OCI-M2 (cell line): Measurements from ENCODE around the gene MEI4.
"Not testable (repeated sequence)": the region's sequence is repeated elsewhere in the genome, so short reads cannot be mapped to it uniquely, and the experiment has no call there.

Source experiments
- DNase-seq: peaks from one replicate; lab custom pipeline; 2025; ENCODE audit not compliant: unreplicated experiment; lab: John Stamatoyannopoulos, UW

MEI4 gene

GRCh38 chr6:77814119-77814518 is 161.3 kb downstream of the MEI4 start:
- no peak for DNase-seq

- DNase-seq: no peak
Observed at GRCh38 chr6:77815531-77815930, 162.7 kb downstream of the MEI4 start.

GRCh38 chr6:77816766-77817270 is 164.0 kb downstream of the MEI4 start:
- no peak for DNase-seq

- no peak for DNase-seq
Observed at GRCh38 chr6:77822265-77822664, 169.4 kb downstream of the MEI4 start.

- DNase-seq: no peak
Observed at GRCh38 chr6:77825204-77825603, 172.4 kb downstream of the MEI4 start.

- DNase-seq: no peak
Observed at GRCh38 chr6:77829736-77830135, 176.9 kb downstream of the MEI4 start.

GRCh38 chr6:77833749-77834148 is 180.9 kb downstream of the MEI4 start:
- not testable (repeated sequence) for DNase-seq

GRCh38 chr6:77834591-77834996 is 181.8 kb downstream of the MEI4 start:
- no peak for DNase-seq

- DNase-seq: no peak
Observed at GRCh38 chr6:77837034-77837784, 184.4 kb downstream of the MEI4 start.

- DNase-seq: no peak
Observed at GRCh38 chr6:77839292-77839691, 186.5 kb downstream of the MEI4 start.

GRCh38 chr6:77844822-77845221 is 192.0 kb downstream of the MEI4 start:
- DNase-seq: no peak

- DNase-seq: no peak
Observed at GRCh38 chr6:77853401-77853800, 200.6 kb downstream of the MEI4 start.

- DNase-seq: no peak
Observed at GRCh38 chr6:77856391-77856790, 203.6 kb downstream of the MEI4 start.

- no peak for DNase-seq
Observed at GRCh38 chr6:77857421-77857820, 204.6 kb downstream of the MEI4 start.

GRCh38 chr6:77876300-77876699 is 223.5 kb downstream of the MEI4 start:
- DNase-seq: no peak

GRCh38 chr6:77879527-77879926 is 226.7 kb downstream of the MEI4 start:
- no peak for DNase-seq

- no peak for DNase-seq
Observed at GRCh38 chr6:77880501-77880900, 227.7 kb downstream of the MEI4 start.

- no peak for DNase-seq
Observed at GRCh38 chr6:77883851-77884250, 231.0 kb downstream of the MEI4 start.

- DNase-seq: no peak
Observed at GRCh38 chr6:77893391-77893790, 240.6 kb downstream of the MEI4 start.

GRCh38 chr6:77906070-77906469 is 253.2 kb downstream of the MEI4 start:
- no peak for DNase-seq

- DNase-seq: no peak
Observed at GRCh38 chr6:77910826-77911225, 258.0 kb downstream of the MEI4 start.

GRCh38 chr6:77926198-77926751 is 273.4 kb downstream of the MEI4 start:
- no peak for DNase-seq

GRCh38 chr6:77930382-77930781 is 277.5 kb downstream of the MEI4 start:
- DNase-seq: no peak
